Raji (cell line): ENCODE results near the gene KAT7.

Source experiments
- POLR2A ChIP-seq: IDR thresholded peaks from 2 replicates; pipeline ENCODE4 v1.6.1; 2011; ENCODE audit warnings: low read depth, low read length, control low read depth; ENCODE audit not compliant: insufficient read depth

The KAT7 gene

DNA sequence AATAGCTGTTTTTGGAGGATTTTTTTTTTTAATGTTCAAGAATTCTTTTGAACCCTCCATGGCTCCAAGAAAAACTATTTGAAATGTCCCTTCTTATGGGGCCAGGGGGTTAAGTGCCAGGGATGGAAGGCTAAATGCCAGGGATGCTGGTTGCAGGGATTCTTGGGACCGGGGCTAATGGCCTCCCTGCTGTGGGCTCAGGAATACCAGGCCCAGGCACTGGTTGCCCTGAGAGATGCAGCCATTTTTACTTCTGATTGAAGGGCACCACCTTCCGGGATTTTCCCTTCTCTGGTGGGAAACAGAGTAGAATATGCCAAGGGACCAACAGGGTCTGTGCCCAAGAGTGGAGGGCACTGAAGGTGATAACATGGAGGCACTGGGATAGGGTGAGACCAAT, 10.9 kb upstream of the KAT7 start:
- no peak for TF ChIP-seq POLR2A

DNA sequence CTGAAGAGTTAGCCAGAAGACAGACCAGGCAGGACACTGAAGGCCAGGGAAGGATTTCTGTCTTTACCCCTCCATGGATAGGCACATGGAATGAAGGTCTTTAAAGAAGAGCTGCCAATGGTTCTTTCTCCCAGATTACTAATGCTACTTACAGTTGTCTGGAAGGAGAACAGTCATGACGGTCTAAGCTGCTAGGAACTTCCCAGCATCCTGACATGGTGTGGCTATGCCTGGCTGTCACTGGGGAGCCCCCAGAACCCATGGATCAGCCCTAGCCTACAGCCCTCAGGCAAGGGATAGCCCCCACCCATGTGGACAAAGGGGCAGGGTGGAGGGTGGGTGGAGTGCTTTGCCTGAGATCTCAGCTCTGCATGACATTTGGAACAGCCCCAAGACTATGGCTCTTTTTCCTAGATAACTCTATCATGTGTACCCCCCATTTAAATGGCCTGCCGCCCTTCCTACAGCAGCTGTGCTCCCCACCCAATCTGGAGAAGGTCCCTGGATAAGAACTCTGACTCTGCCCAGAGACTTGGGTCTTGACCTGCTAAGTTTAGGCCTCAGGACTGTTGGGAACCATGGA, 9.2 kb upstream of the KAT7 start:
- no peak for TF ChIP-seq POLR2A

DNA sequence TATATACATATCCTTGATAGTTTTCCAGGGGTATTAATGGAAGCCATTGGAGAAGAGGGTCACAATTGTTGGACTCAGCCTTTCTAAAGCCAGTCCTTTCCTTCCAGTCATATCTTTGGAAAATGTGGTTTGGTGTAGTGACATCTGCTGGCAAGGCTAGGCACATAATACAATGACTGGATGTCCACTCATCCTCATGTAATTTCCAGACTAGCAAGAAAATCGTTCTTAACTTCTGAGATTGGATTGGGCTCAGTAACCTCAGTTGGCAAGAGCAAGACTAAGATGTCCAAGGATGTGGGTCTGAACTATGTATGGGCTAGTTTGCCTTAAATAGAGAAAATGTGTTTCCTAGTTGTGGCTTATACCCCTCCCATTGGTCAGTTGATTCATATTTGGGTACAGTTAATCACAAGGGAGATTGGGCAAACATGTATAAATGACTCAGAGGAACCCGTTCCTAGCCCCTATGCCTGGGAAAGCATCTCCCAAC, 8.7 kb upstream of the KAT7 start:
- TF ChIP-seq POLR2A = no peak

DNA sequence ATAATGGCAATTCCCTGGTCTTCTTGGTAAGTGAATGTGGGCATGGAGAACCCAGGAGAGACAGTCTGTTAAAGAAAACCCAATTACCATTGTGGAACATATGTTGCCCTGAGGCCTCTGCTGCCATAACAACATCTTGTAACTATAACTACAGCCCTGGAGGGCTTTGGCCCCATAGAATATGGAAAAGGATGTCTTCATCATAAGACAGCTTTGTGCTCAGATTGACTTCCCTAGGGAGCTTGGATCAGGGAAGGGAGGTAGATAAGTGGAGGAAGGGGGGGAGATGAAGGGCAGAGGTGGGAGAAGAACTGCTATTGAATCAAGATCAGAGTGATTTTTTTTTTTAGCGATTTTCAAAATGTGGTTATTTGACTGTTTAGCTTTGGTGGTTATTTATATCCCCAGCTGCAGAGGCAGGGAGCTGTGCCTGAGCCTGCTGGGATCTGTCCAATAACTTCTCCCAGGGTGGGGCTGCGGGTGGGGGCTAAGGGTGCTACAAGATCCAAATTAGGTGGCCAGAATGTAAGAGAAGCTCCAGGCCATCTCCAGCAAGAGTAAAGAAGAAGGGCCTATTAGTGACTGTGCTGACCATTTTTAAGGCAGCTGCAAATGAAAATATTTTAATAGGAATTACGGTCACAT, 5.3 kb upstream of the KAT7 start:
- no peak for TF ChIP-seq POLR2A

DNA sequence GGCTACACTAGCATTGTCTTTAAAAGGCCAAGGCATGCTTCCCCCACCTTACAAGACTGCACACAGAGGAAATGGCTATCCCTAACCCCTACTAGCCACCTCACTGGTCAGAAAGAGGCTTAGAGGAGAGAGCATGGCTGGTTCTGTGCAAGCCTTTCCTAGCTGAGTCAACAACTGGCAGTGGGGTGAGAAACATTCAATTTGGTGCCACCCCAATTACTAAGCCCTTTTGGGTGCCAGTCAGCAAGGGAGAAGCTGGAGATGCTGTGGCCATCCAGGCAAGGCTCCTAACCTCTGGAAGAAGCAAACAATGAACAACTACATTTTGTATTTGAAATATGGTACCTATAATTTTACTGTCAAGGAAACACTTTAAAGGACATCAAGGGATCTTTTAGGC, 4.7 kb upstream of the KAT7 start:
- no peak for TF ChIP-seq POLR2A

DNA sequence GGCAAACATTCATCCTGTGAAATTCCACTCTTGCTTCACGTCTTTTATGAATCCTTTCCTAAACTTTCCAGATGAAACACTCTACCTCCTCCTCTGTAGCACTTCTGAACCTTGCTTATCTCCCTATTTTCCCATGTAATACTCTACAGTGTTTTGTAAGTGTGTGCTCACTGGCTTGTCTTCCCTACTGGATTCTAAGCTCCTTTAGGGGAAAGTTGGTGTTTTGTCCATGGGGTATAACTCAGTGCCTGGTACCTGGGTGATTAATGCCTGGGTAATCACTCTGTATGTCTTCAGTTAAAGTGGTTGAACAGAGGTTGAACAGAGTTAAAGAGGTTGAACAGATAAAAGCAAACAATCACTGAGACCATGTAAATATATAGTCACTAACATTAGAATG, 3.8 kb upstream of the KAT7 start:
- TF ChIP-seq POLR2A = no peak

DNA sequence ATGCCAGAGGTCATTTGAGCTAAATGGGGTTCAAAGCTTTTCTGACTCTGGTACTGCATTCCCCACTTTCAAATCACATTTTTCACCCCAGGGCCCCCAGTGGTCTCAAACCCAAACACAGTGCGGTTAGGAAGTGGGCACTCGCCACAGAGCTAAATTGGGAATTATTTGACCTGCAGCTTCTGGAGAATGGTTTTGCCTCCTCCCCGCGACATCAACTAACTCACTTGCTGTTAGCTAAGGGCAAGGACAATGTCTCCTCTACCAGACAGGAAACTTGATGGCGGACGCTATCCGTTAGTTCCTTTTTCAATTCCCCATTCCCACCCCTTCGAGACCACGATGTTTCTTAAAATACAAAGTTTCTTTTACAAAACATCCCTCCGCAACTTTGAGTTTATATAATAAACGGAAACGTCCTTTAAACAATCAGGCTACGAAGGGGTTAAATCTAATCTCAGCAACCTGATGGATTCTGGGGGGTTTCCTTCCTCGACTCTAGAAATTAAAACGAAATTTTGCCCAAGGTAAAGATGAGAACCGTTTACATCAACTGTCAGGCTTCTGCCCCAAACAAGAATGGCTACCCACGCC, 500 bp upstream of the KAT7 start:
- TF ChIP-seq POLR2A = no peak; the same call in 1 of the 2 replicates

DNA sequence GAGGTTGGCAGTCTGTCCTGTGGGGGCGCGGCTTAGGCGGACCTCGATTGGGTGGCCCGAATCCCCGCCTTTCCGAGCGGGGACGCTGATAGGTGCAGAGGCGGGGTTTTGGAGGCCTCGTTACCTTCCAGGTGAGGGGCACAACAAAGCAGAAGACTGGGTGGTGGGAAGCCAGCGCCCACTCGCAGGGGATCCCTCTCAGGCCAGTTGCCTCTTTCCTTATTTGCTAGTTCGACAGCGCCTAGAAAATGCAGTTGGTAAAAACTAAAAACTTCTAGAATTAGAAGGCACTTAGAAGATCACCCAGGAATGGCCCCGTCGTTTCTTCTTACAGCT, 730 bp downstream of the KAT7 start:
- no peak for TF ChIP-seq POLR2A

DNA sequence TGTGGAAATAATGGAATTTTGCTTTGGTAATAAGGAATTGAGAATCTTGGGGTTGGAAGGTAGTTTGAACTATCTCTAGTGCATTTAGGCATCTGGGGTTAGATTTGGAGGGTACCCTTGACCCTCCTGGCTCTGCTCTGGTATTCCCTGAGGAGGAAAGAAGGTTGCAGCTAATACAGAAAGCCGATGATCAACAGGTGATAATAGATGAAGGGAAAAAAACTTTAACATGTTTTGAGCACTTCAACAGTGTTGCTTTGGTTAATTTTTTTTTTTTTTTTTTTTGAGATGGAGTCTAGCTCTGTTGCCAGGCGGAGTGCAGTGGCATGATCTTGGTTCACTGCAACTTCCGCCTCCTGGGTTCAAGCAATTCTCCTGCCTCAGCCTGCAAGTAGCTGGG, 4.8 kb downstream of the KAT7 start:
- no peak for TF ChIP-seq POLR2A

DNA sequence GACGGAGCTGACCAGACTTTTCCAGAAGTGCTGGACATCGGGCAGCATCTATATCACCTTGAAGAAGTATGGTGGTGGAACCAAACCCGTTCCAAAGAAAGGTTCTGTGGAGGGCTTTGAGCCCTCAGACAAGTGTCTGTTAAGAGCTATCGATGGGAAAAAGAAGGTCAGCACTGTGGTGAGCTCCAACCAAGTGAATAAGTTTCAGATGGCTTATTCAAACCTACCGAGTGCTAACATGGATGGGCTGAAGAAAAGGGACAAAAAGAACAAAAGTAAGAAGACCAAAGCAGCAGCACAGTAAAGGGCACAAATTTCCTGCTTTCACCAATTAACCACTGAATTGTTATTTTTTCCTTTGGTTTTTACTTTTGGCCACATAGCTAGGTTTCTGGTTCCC, 6.9 kb downstream of the KAT7 start:
- no peak for TF ChIP-seq POLR2A

DNA sequence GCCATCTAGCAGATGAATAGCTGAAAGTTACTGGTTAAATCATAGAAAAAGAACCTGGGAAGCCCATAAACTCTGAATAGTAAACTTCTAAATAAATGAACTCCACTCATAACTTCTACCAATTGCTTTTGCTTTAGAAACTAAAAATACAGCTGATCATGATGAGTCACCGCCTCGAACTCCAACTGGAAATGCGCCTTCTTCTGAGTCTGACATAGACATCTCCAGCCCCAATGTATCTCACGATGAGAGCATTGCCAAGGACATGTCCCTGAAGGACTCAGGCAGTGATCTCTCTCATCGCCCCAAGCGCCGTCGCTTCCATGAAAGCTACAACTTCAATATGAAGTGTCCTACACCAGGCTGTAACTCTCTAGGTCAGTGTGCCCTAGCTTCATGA, 9.7 kb downstream of the KAT7 start:
- TF ChIP-seq POLR2A = no peak

DNA sequence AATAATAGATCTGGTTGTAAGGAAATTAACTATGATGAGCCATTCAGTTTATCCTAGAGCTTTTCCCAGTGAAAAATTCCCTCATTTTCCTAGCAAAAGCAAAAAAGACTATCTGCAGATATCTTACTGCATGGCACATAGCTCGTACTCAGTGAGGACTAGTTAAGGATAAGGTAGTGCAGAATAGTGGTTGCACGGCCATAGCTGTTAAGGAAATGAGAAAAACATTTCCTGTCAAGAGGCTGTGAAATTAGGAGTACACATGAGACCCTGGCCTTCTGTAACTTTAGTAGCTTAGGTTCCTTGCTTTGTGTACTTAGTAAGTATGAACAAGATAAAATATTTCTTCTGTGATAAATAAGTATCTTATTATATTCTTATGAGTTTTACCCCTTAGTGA, 10.3 kb downstream of the KAT7 start:
- TF ChIP-seq POLR2A = no peak

DNA sequence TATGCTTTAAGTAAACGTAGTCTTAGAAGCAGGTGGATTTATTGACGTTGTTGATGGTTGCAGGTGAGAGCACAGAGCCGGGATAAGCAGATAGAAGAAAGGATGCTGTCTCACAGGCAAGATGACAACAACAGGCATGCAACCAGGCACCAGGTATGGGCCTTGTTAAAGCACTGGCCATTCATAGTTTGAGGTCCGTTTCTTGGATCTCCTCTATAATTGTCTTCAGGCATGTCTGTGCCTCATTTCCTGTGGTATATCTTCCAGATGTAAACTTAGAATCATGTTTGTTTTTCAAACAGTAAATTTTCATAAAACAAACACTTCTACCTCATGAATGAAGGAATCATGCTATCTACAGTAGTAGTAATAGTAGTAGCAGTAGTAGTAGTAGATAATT, 20.6 kb downstream of the KAT7 start:
- no peak for TF ChIP-seq POLR2A

DNA sequence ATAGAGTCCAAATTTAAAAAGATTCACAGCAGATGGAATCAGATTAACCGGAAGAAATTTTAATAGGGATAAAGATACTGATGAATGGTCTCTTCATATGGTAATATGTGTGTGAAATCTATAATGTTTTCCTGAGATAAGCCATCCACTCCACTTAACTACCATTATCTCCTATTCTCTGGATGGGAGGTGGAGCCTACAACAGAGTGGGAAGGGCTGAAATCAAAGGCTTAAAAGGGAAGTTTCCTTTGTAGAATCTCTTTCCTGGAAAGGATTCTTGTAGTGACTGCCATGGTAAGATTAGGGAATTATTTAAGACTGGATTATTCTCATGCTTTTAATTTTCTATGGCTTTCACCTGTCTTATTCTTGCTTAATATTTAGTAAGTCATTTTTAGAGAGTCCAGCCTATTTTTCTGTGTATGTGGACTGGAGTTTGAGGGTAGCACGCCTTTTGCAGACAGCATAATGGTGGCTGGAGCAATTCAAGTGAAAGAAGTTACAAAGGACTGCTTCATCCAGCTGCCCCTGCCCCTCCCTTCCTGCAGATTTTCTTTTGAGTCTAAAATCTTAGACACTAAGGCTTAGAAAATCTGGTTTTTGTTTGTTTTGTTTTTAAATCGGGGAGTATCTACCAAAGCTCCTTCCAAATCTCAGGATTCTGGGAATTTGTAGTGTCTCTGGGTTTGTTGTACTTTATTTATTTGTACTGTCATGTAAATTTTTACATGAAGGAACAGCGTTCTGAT, 26.5 kb downstream of the KAT7 start:
- TF ChIP-seq POLR2A = no peak

DNA sequence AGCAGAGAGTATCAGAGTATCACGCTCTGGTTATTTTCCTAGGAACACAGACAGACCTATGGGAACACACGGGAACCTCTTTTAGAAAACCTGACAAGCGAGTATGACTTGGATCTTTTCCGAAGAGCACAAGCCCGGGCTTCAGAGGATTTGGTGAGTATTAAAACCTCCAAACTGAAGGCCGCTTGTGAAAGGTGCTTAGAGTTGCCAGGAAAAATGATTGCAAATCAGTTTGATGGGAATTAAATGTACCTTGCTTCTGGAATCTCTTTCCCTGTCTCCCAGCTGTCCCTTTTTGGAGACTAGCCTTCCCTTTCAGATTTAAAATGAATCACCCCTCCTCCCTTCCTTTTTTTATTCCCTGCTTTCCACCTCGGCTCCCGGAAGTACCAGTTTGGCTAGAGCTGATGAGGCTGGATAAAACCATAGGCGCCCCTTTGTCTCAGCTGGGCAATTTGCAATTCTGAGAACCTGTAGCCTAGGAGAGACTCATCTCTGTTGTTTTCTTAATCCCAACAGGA, 27.3 kb downstream of the KAT7 start:
- no peak for TF ChIP-seq POLR2A

DNA sequence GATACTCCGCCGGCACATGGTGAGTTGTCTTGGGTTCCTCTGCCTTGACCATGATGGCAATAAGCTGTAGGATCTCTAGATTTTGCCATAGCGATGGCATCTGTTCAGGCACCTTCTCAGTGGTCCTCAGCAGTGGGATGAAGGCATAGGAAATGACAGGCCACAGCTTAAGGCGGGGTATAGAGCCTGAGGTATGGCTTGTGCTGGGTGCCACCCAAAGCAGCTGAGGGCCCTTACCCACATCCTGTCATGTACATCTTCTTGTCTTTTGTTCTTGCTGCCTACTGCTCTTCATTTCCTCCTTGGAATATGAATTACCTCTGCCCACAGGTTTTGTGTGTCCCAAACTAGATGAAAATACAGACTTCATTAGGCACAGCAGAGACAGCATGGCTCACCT, 29.5 kb downstream of the KAT7 start:
- no peak for TF ChIP-seq POLR2A

DNA sequence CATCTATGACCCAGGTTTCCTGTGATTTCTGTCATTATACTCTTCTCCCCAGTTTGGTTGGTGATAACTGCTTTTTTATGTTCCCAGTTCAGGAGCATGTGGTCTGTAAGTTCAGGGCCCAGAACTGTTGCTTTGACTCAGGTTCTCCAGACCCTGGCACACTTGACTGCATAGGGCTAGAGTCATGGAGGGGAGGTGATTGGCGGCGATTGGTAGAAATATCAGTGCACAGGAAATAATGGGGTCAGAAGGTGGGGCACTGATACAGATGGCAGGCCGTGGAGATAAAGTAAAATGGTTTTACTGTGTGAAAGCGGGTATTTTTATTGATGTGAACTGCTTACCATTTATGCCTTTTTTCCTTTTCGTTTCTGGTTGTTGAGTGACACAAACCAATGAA, 30.7 kb downstream of the KAT7 start:
- TF ChIP-seq POLR2A = no peak

DNA sequence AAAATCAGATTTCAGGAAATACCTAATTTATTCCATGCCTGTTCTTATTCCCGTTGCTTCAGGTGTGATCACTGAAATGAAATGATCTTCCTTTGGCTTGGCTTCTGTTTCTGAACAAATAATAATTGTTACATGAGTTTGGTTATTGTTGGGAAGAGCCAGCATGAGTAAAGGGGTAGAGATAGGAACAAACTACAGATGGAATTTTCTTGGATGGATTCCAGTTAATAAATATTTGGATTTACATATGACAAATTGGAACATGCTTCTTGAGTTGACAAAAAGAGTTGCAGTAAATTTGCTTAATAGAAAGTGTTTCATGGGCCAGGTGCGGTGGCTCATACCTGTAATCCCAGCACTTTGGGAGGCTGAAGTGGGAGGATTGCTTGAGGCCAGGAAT, 31.2 kb downstream of the KAT7 start:
- TF ChIP-seq POLR2A = no peak
